Calu3 (cell line): ENCODE data around the gene RAPGEF5. TPM values are rescaled to one million over a fixed set of nuclear protein-coding genes. Genes with fewer than 3 reads are reported as not detected.
A peak's percentile ranks its signal among the peaks of the same experiment; 100 is the strongest.

Experiments used
- BruUV-seq: library from RNA; stranded (reverse); fragments of 400-500 nt; replicated peaks from 2 replicates; lab custom pipeline; 2021; lab: Mats Ljungman, UMichigan
- CTCF ChIA-PET: fragments of 300-600 bp; sonication (Branson Sonifier 250); formaldehyde crosslinking; loops from one replicate; lab custom pipeline; 2022; ENCODE audit warnings: antibody characterized with exemption; lab: Charles Lee
- DNase-seq: peaks from one replicate; pipeline ENCODE4 v3.0.0; 2022
- H3K27ac Mint-ChIP-seq: one replicate; pipeline ENCODE4 v1.8.0; 2022; ENCODE audit warnings: mixed read lengths; ENCODE audit not compliant: unreplicated experiment
- H3K27me3 Mint-ChIP-seq: one replicate; pipeline ENCODE4 v1.8.0; 2022; ENCODE audit warnings: mixed read lengths; ENCODE audit not compliant: unreplicated experiment
- H3K36me3 Mint-ChIP-seq: one replicate; pipeline ENCODE4 v1.8.0; 2022; ENCODE audit warnings: mild to moderate bottlenecking, moderate library complexity, mixed read lengths; ENCODE audit not compliant: insufficient read depth, unreplicated experiment
- H3K4me1 Mint-ChIP-seq: one replicate; pipeline ENCODE4 v1.8.0; 2022; ENCODE audit warnings: mild to moderate bottlenecking, low read depth, mixed read lengths; ENCODE audit not compliant: unreplicated experiment
- H3K4me3 Mint-ChIP-seq: one replicate; pipeline ENCODE4 v1.8.0; 2022; ENCODE audit warnings: mild to moderate bottlenecking, low read depth, moderate library complexity, mixed read lengths; ENCODE audit not compliant: unreplicated experiment
- H3K9me3 Mint-ChIP-seq: one replicate; pipeline ENCODE4 v1.8.0; 2022; ENCODE audit warnings: low read depth, mixed read lengths; ENCODE audit not compliant: unreplicated experiment
- CTCF ChIP-seq: fragments of 200-600 bp; IDR thresholded peaks from one replicate; pipeline ENCODE4 v1.8.0; 2022; ENCODE audit warnings: antibody characterized with exemption; ENCODE audit not compliant: unreplicated experiment
- intact Hi-C: fragments of 100-400 bp; cut with micrococcal nuclease; formaldehyde crosslinking; loops from one replicate; pipeline ENCODE4 v1.10.0; 2022; ENCODE audit not compliant: unreplicated experiment
- total RNA-seq: library from RNA; stranded (reverse); gene quantifications from 2 replicates; pipeline ENCODE4 v1.2.3, GENCODE V29; 2022

RAPGEF5 gene
- total RNA-seq, 1 experiment from 2014 or later = 108 TPM

- CTCF ChIA-PET = interaction anchor here (1.0 kb wide), 1 partner anchor 11 kb away, joined by 3 read pairs; no protein-coding TSS in a partner anchor
- H3K4me3 Mint-ChIP-seq = no peak overlapping the region
- peaks cover 3% of the 10 kb centered on the region for H3K9me3 Mint-ChIP-seq
- H3K27me3 Mint-ChIP-seq = no peaks in the 10 kb centered on the region
- no TSS peak for BruUV-seq
- peaks cover 12% of the 10 kb centered on the region for H3K36me3 Mint-ChIP-seq
- DNase-seq = no peak
- intact Hi-C loops = no loop called here
- TF ChIP-seq CTCF = no peak
- no peak overlapping the region for H3K27ac Mint-ChIP-seq
- H3K4me1 Mint-ChIP-seq = peaks cover 9% of the 10 kb centered on the region
Measured at GRCh38 chr7:22278660-22279059, 78.3 kb downstream of the RAPGEF5 start.

DNA sequence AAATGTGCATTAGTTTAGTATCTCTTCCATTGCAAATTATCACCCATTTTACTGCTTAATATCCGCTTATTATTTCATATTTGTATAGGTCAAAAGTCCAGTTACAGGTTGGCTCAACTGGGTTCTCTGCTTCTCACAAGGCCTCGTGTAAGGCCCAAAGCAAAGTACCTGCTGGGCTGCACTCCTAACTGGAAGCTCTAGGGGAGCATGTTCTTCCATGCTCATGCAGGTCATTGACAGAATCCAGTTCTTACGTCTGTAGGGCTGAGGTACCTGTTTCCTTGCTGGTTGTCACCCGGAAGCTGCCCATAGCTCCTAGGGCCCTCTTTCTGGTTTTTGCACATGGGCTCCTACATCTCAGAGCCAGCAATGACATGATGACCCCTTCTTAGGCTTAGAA lies 79.6 kb downstream of the RAPGEF5 start:
- peaks cover 12% of the 10 kb centered on the region for H3K36me3 Mint-ChIP-seq
- CTCF ChIA-PET = interaction anchor here (1.0 kb wide), 1 partner anchor 9 kb away, joined by 3 read pairs; no protein-coding TSS in a partner anchor
- H3K27me3 Mint-ChIP-seq = no peaks in the 10 kb centered on the region
- DNase-seq = no peak
- H3K4me1 Mint-ChIP-seq = peaks cover 9% of the 10 kb centered on the region
- H3K4me3 Mint-ChIP-seq = no peak overlapping the region
- H3K9me3 Mint-ChIP-seq = peaks cover 3% of the 10 kb centered on the region
- BruUV-seq = no TSS peak
- TF ChIP-seq CTCF = no peak
- intact Hi-C loops = no loop called here
- no peak overlapping the region for H3K27ac Mint-ChIP-seq

- Mint-ChIP-seq H3K36me3 (peaks cover 12% of the 10 kb centered on the region), H3K9me3 (peaks cover 3% of the 10 kb centered on the region), H3K27ac (no peak overlapping the region), H3K27me3 (no peaks in the 10 kb centered on the region), H3K4me1 (peaks cover 22% of the 10 kb centered on the region), H3K4me3 (no peak overlapping the region)
- no peak for DNase-seq
- no peak for TF ChIP-seq CTCF
- CTCF ChIA-PET = no interaction called here
- intact Hi-C loops = no loop called here
- no TSS peak for BruUV-seq
Measured at GRCh38 chr7:22275661-22276060, 81.3 kb downstream of the RAPGEF5 start.

DNA sequence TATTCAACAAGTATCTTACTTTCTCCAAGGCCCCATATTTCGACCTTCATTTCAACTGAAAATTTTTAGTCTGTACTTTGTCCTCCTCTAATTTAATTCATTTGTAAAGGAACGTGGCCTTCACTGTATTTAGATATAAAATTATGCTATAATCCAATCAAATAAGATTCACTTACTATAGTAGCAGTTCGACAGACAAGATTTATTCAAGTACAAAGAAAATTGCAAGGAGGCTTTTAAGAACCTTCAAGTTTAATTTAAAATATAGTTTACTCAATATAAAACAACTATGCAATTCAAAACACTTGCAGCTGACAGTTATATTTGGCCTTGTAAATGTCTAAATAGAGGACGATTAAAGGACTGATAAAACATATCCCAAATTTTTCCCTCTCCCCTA lies 85.6 kb downstream of the RAPGEF5 start:
- Mint-ChIP-seq H3K4me1 (peaks cover 45% of the 10 kb centered on the region), H3K9me3 (peaks cover 3% of the 10 kb centered on the region), H3K4me3 (no peak overlapping the region), H3K36me3 (peaks cover 13% of the 10 kb centered on the region), H3K27me3 (no peaks in the 10 kb centered on the region), H3K27ac (peak overlapping the region; percentile 67)
- intact Hi-C loops = loop anchor here (5.0 kb wide), 1 partner anchor 181 kb away; no protein-coding TSS in a partner anchor
- BruUV-seq = no TSS peak
- DNase-seq = no peak
- TF ChIP-seq CTCF = no peak
- CTCF ChIA-PET = interaction anchor here (1.3 kb wide), 1 partner anchor 10 kb away, joined by 3 read pairs; no protein-coding TSS in a partner anchor
